ENCODE data around the gene SLC16A9.
"Not testable (repeated sequence)": the region's sequence is repeated elsewhere in the genome, so short reads cannot be mapped to it uniquely, and the experiment has no call there.

SLC16A9 gene

GRCh38 chr10:59672150-59672875 lies 37.3 kb downstream of the SLC16A9 start:
- DNase-seq = no peak

GRCh38 chr10:59670269-59670668 lies 39.4 kb downstream of the SLC16A9 start:
- DNase-seq = no peak

GRCh38 chr10:59668096-59668495 lies 41.6 kb downstream of the SLC16A9 start:
- no peak for DNase-seq

GRCh38 chr10:59666310-59666709 lies 43.3 kb downstream of the SLC16A9 start:
- no peak for DNase-seq

- not testable (repeated sequence) for DNase-seq
Measured at GRCh38 chr10:59663213-59663612, 46.4 kb downstream of the SLC16A9 start.

GRCh38 chr10:59657724-59658123 lies 51.9 kb downstream of the SLC16A9 start:
- no peak for DNase-seq

- no peak for DNase-seq
Measured at GRCh38 chr10:59655309-59655708, 54.3 kb downstream of the SLC16A9 start.

- DNase-seq = peak; percentile 68
Measured at GRCh38 chr10:59654007-59654406, 55.6 kb downstream of the SLC16A9 start.

- DNase-seq = no peak
Measured at GRCh38 chr10:59651902-59652301, 57.7 kb downstream of the SLC16A9 start.

- DNase-seq = no peak
Measured at GRCh38 chr10:59649606-59650346, 59.9 kb downstream of the SLC16A9 start.

- no peak for DNase-seq
Measured at GRCh38 chr10:59648711-59649201, 60.9 kb downstream of the SLC16A9 start.

GRCh38 chr10:59644841-59645240 lies 64.8 kb downstream of the SLC16A9 start:
- no peak for DNase-seq

GRCh38 chr10:59641688-59642087 lies 68.0 kb downstream of the SLC16A9 start:
- not testable (repeated sequence) for DNase-seq

GRCh38 chr10:59635502-59636290 lies 74.0 kb downstream of the SLC16A9 start:
- no peak for DNase-seq

- DNase-seq = no peak
Measured at GRCh38 chr10:59634102-59634501, 75.5 kb downstream of the SLC16A9 start.

- no peak for DNase-seq
Measured at GRCh38 chr10:59633063-59633462, 76.6 kb downstream of the SLC16A9 start.

GRCh38 chr10:59631882-59632807 lies 77.5 kb downstream of the SLC16A9 start:
- no peak for DNase-seq

- DNase-seq = no peak
Measured at GRCh38 chr10:59631237-59631636, 78.4 kb downstream of the SLC16A9 start.

GRCh38 chr10:59628965-59629364 lies 80.7 kb downstream of the SLC16A9 start:
- no peak for DNase-seq

GRCh38 chr10:59628456-59628855 lies 81.2 kb downstream of the SLC16A9 start:
- DNase-seq = no peak

- DNase-seq = no peak
Measured at GRCh38 chr10:59627366-59628018, 82.2 kb downstream of the SLC16A9 start.

- no peak for DNase-seq
Measured at GRCh38 chr10:59626523-59626869, 83.2 kb downstream of the SLC16A9 start.
